SK-N-SH treated with all-trans-retinoic acid at 6 μM for 48 hours (cell line): ENCODE results near the gene SMO.

Experiments
- ATAC-seq: fragments of 200-7000 bp; cut with Tn5 transposase; 3 replicates; pipeline ENCODE4 v1.9.1; 2020; ENCODE audit warnings: mild to moderate bottlenecking, moderate library complexity
- ARNTL ChIP-seq: fragments of 450-650 bp; formaldehyde crosslinking; IDR thresholded peaks from 2 replicates; pipeline ENCODE4 v1.5.0; 2020; ENCODE audit warnings: low read depth, mild to moderate bottlenecking, moderate library complexity, borderline replicate concordance
- BACH2 ChIP-seq: fragments of 250-450 bp; sonication (Bioruptor Pico); IDR thresholded peaks from 2 replicates; pipeline ENCODE4 v1.9.0; 2021; ENCODE audit warnings: mild to moderate bottlenecking, borderline replicate concordance
- CSDC2 ChIP-seq: fragments of 250-450 bp; sonication (Bioruptor Pico); IDR thresholded peaks from 2 replicates; pipeline ENCODE4 v1.5.0; 2020; ENCODE audit warnings: mild to moderate bottlenecking, moderate library complexity
- CSRNP3 ChIP-seq: fragments of 250-450 bp; sonication (Bioruptor Pico); IDR thresholded peaks from 2 replicates; pipeline ENCODE4 v1.5.1; 2021; ENCODE audit warnings: mild to moderate bottlenecking, moderate library complexity
- ESRRG ChIP-seq: fragments of 250-450 bp; sonication (Bioruptor Pico); IDR thresholded peaks from 2 replicates; pipeline ENCODE4 v1.6.1; 2021; ENCODE audit warnings: mild to moderate bottlenecking
- GLIS3 ChIP-seq: fragments of 250-450 bp; sonication (Bioruptor Pico); IDR thresholded peaks from 2 replicates; pipeline ENCODE4 v1.5.0; 2020; ENCODE audit warnings: mild to moderate bottlenecking, moderate library complexity
- ISL1 ChIP-seq: fragments of 250-450 bp; sonication (Bioruptor Pico); IDR thresholded peaks from 2 replicates; pipeline ENCODE4 v2.1.2; 2022; ENCODE audit warnings: mild to moderate bottlenecking, moderate library complexity
- OSR1 ChIP-seq: fragments of 250-450 bp; sonication (Bioruptor Pico); IDR thresholded peaks from 2 replicates; pipeline ENCODE4 v1.8.0; 2022; ENCODE audit warnings: moderate library complexity, mild to moderate bottlenecking, inconsistent platforms
- PPARA ChIP-seq: fragments of 250-450 bp; sonication (Bioruptor Pico); IDR thresholded peaks from 2 replicates; pipeline ENCODE4 v1.5.0; 2020; ENCODE audit warnings: mild to moderate bottlenecking, borderline replicate concordance
- SNAI2 ChIP-seq: fragments of 250-450 bp; sonication (Bioruptor Pico); IDR thresholded peaks from 2 replicates; pipeline ENCODE4 v1.5.0; 2020; ENCODE audit warnings: mild to moderate bottlenecking, moderate library complexity
- TCF4 ChIP-seq: fragments of 250-450 bp; sonication (Bioruptor Pico); IDR thresholded peaks from 2 replicates; pipeline ENCODE4 v1.8.0; 2021; ENCODE audit warnings: mild to moderate bottlenecking, moderate library complexity, borderline replicate concordance
- TOX ChIP-seq: fragments of 250-450 bp; sonication (Bioruptor Pico); IDR thresholded peaks from 2 replicates; pipeline ENCODE4 v1.8.0; 2021; ENCODE audit warnings: mild to moderate bottlenecking, moderate library complexity, borderline replicate concordance
- TSHZ2 ChIP-seq: fragments of 250-450 bp; sonication (Bioruptor Pico); IDR thresholded peaks from 2 replicates; pipeline ENCODE4 v1.5.0; 2020; ENCODE audit warnings: mild to moderate bottlenecking, moderate library complexity
- ZFP3 ChIP-seq: fragments of 250-450 bp; sonication (Bioruptor Pico); IDR thresholded peaks from 2 replicates; pipeline ENCODE4 v1.5.0; 2020; ENCODE audit warnings: mild to moderate bottlenecking, moderate library complexity
- ZFP30 ChIP-seq: fragments of 450-650 bp; formaldehyde crosslinking; IDR thresholded peaks from 2 replicates; pipeline ENCODE4 v1.5.0; 2022; ENCODE audit warnings: mild to moderate bottlenecking, moderate library complexity
- ZNF565 ChIP-seq: fragments of 450-650 bp; formaldehyde crosslinking; conservative IDR thresholded peaks from 2 replicates; pipeline ENCODE4 v1.5.0; 2020; ENCODE audit warnings: low read depth, mild to moderate bottlenecking, moderate library complexity
- ZNF70 ChIP-seq: fragments of 450-650 bp; formaldehyde crosslinking; IDR thresholded peaks from 2 replicates; pipeline ENCODE4 v1.5.0; 2020; ENCODE audit warnings: mild to moderate bottlenecking, moderate library complexity
- ZNF8 ChIP-seq: fragments of 450-650 bp; formaldehyde crosslinking; IDR thresholded peaks from 2 replicates; pipeline ENCODE4 v1.5.0; 2020; ENCODE audit warnings: mild to moderate bottlenecking, moderate library complexity
- TF ChIP-seq, protein P1 (sequence below): fragments of 250-450 bp; sonication (Bioruptor Pico); IDR thresholded peaks from 2 replicates; pipeline ENCODE4 v1.8.0; 2021; ENCODE audit warnings: low read depth, mild to moderate bottlenecking, moderate library complexity, borderline replicate concordance
- TF ChIP-seq, protein P2 (sequence below): fragments of 250-450 bp; sonication (Bioruptor Pico); IDR thresholded peaks from 2 replicates; pipeline ENCODE4 v1.8.0; 2020; ENCODE audit warnings: mild to moderate bottlenecking, moderate library complexity, borderline replicate concordance
- TF ChIP-seq, protein P3 (sequence below): fragments of 250-450 bp; sonication (Bioruptor Pico); IDR thresholded peaks from 2 replicates; pipeline ENCODE4 v1.5.1; 2020; ENCODE audit warnings: low read depth, mild to moderate bottlenecking, moderate library complexity

The SMO gene

DNA sequence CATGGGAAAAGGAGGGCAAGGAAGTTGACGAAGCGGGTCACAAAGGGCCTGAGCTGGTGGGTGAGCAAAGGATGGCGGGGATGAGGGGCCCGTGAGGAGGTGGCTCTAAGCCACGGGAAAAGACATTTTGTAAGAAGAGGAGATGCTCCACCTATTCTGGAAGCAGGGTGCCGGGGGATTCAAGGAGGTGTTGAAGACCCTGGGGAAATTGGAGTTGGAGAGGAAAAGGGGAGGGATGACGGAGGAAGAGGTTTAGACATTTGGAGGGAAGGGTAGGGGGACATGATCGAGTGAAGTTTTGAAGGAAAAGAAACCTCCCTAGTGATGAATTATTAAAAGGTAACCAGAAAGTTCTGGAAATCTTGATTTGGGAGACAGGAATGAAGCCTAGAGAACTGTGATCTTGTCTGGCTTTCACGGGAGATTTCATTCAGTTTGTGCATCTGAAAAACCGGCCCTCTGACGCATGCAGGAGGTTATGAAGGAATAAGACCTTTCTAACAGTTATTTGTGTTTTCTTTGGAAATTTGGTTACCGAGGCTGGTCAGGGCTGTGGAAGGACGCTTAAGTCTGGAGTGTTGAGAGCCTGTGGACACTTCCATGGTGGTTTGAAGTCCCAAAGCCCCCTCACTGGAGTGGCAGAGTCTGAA lies 1.4 kb downstream of the SMO start (continued):
- TF ChIP-seq ZNF70 (CRISPR knock-in tag) (no peak), ZNF565 (CRISPR knock-in tag) (no peak), ARNTL (CRISPR knock-in tag) (no peak), TOX (no peak)

DNA sequence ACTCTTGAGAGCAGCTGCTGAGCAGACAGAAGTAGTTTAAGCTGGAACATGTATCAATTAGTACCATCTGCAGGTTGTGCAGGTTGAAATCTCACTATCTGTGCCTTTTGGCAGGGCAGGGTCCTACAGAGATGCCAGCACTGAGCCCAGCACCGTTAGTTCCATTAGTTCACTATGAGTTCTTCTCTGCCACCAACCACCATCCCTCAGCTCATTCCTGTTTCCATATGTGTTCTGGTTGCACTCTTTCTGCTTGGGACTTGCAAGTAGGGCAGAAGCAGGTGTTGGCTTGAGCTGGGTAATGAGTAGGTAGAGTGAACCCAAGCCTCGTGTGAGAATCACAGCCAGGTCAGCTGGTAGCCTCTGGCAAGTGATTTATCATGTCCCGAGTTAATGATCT lies 2.8 kb downstream of the SMO start:
- no peak for TF ChIP-seq TCF4 (CRISPR knock-in tag)
- TF ChIP-seq ZFP3 (CRISPR knock-in tag): no peak
- TF ChIP-seq, protein P1, sequence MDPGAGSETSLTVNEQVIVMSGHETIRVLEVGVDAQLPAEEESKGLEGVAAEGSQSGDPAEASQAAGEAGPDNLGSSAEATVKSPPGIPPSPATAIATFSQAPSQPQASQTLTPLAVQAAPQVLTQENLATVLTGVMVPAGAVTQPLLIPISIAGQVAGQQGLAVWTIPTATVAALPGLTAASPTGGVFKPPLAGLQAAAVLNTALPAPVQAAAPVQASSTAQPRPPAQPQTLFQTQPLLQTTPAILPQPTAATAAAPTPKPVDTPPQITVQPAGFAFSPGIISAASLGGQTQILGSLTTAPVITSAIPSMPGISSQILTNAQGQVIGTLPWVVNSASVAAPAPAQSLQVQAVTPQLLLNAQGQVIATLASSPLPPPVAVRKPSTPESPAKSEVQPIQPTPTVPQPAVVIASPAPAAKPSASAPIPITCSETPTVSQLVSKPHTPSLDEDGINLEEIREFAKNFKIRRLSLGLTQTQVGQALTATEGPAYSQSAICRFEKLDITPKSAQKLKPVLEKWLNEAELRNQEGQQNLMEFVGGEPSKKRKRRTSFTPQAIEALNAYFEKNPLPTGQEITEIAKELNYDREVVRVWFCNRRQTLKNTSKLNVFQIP: no peak
- TF ChIP-seq TSHZ2: no peak
- no peak for TF ChIP-seq ESRRG (CRISPR knock-in tag)
- TF ChIP-seq, protein P2, sequence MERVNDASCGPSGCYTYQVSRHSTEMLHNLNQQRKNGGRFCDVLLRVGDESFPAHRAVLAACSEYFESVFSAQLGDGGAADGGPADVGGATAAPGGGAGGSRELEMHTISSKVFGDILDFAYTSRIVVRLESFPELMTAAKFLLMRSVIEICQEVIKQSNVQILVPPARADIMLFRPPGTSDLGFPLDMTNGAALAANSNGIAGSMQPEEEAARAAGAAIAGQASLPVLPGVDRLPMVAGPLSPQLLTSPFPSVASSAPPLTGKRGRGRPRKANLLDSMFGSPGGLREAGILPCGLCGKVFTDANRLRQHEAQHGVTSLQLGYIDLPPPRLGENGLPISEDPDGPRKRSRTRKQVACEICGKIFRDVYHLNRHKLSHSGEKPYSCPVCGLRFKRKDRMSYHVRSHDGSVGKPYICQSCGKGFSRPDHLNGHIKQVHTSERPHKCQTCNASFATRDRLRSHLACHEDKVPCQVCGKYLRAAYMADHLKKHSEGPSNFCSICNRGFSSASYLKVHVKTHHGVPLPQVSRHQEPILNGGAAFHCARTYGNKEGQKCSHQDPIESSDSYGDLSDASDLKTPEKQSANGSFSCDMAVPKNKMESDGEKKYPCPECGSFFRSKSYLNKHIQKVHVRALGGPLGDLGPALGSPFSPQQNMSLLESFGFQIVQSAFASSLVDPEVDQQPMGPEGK (CRISPR knock-in tag): no peak
- no peak for TF ChIP-seq CSDC2 (CRISPR knock-in tag)
- no peak for TF ChIP-seq ISL1
- TF ChIP-seq SNAI2 (CRISPR knock-in tag): no peak
- no peak for TF ChIP-seq CSRNP3
- TF ChIP-seq TOX: no peak
- no peak for TF ChIP-seq GLIS3
- no peak for TF ChIP-seq PPARA (CRISPR knock-in tag)
- no peak for ATAC-seq

GRCh38 chr7:129193892-129194291 lies 5.5 kb downstream of the SMO start:
- no peak for ATAC-seq
- TF ChIP-seq GLIS3: no peak

GRCh38 chr7:129197771-129198170 lies 9.3 kb downstream of the SMO start:
- TF ChIP-seq BACH2 (CRISPR knock-in tag): no peak
- TF ChIP-seq, protein P3, sequence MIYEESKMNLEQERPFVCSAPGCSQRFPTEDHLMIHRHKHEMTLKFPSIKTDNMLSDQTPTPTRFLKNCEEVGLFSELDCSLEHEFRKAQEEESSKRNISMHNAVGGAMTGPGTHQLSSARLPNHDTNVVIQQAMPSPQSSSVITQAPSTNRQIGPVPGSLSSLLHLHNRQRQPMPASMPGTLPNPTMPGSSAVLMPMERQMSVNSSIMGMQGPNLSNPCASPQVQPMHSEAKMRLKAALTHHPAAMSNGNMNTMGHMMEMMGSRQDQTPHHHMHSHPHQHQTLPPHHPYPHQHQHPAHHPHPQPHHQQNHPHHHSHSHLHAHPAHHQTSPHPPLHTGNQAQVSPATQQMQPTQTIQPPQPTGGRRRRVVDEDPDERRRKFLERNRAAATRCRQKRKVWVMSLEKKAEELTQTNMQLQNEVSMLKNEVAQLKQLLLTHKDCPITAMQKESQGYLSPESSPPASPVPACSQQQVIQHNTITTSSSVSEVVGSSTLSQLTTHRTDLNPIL (CRISPR knock-in tag): no peak
- TF ChIP-seq GLIS3: no peak
- TF ChIP-seq PPARA (CRISPR knock-in tag): no peak
- ATAC-seq: no peak

DNA sequence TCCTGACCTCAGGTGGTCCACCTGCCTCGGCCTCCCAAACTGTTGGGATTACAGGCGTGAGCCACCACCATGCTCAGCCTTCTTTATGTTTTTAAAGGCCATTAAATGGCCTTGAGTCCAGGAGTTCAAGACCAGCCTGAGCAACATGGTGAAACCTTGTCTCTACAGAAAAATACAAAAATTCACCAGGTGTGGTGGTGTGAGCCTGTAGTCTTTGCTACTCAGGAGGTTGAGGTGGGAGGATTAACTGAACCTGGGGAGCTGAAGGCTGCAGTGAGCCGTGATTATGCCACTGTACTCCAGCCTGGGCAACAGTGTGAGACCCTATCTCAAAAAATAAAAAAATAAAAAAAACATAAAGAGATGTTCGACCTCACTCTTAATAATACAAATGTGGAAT lies 11.0 kb downstream of the SMO start:
- ATAC-seq: no peak
- TF ChIP-seq ARNTL (CRISPR knock-in tag) (no peak), ZFP3 (CRISPR knock-in tag) (no peak), GLIS3 (no peak), SNAI2 (CRISPR knock-in tag) (no peak), TOX (no peak), OSR1 (no peak), ISL1 (no peak), ZNF70 (CRISPR knock-in tag) (no peak), ZNF565 (CRISPR knock-in tag) (no peak), BACH2 (CRISPR knock-in tag) (no peak), ZFP30 (no peak), ESRRG (CRISPR knock-in tag) (no peak), ZNF8 (no peak)
